Nephron progenitor cell (in vitro differentiated cells): ENCODE measurements around the gene NPPA.
A peak's percentile ranks its signal among the peaks of the same experiment; 100 is the strongest.

ENCODE experiments used
- DNase-seq: peaks from one replicate; pipeline ENCODE4 v3.0.0; 2021
- H3K27ac Mint-ChIP-seq: 2 replicates; pipeline ENCODE4 v1.8.0; 2021; ENCODE audit warnings: mild to moderate bottlenecking, moderate library complexity, mixed read lengths
- H3K27me3 Mint-ChIP-seq: 2 replicates; pipeline ENCODE4 v1.8.0; 2021; ENCODE audit warnings: mild to moderate bottlenecking, low read depth, mixed read lengths; ENCODE audit not compliant: poor library complexity
- H3K36me3 Mint-ChIP-seq: 2 replicates; pipeline ENCODE4 v1.8.0; 2021; ENCODE audit warnings: low read depth, mixed read lengths
- H3K4me1 Mint-ChIP-seq: 2 replicates; pipeline ENCODE4 v1.8.0; 2021; ENCODE audit warnings: mixed read lengths
- H3K4me3 Mint-ChIP-seq: 2 replicates; pipeline ENCODE4 v1.8.0; 2021; ENCODE audit warnings: mild to moderate bottlenecking, moderate library complexity, mixed read lengths
- H3K9me3 Mint-ChIP-seq: 2 replicates; pipeline ENCODE4 v1.8.0; 2021; ENCODE audit warnings: mild to moderate bottlenecking, moderate library complexity, mixed read lengths
- TF ChIP-seq, protein P1 (sequence below): fragments of 200-600 bp; sonication (generic); IDR thresholded peaks from 2 replicates; pipeline ENCODE4 v1.5.0; 2021; ENCODE audit warnings: antibody characterized with exemption

NPPA gene

DNA sequence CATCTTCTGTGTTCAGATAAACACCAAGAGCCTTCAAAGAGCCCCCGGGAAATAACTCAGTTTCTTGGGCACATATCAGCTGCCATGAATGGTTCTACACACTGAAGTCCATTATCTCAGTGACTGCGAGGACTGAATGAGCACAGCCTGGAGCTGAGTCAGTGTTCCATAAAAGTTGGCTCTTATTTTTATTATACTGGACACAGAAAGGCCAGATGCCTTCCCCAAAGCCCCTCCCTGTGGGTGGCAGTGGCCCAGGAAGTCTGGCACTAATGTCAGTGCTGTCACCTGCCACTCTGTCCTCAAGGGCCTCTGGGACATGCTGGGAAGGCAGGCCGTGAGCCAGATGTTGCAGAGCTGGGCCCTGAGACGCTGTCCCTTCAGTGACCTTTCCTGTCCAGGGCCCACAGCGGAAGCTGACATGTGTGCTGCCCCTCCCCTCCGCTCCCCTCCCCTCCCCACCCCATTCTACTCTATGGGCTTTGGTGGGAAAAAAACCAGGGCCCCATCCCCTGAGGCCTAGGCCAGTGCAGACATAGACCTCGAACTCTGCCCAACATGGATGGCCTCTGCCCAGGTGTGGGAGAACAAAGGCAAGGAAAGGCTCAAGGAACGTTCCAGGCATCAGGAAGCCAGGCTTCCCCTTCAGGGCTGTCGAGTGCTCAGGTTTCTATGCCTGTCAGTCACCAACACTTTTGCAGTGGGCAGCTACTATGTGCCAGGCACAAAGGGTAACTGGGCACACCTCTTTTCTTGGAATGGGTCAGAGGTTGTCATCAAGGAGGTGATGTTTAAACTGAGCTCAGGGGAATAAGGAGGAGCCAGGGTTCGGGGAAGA lies 33.5 kb upstream of the NPPA start:
- DNase-seq = peak; percentile 38
- H3K27me3 Mint-ChIP-seq = peaks cover 16% of the 10 kb centered on the region
- H3K27ac Mint-ChIP-seq = peak overlapping the region; percentile 66
- TF ChIP-seq, protein P1, sequence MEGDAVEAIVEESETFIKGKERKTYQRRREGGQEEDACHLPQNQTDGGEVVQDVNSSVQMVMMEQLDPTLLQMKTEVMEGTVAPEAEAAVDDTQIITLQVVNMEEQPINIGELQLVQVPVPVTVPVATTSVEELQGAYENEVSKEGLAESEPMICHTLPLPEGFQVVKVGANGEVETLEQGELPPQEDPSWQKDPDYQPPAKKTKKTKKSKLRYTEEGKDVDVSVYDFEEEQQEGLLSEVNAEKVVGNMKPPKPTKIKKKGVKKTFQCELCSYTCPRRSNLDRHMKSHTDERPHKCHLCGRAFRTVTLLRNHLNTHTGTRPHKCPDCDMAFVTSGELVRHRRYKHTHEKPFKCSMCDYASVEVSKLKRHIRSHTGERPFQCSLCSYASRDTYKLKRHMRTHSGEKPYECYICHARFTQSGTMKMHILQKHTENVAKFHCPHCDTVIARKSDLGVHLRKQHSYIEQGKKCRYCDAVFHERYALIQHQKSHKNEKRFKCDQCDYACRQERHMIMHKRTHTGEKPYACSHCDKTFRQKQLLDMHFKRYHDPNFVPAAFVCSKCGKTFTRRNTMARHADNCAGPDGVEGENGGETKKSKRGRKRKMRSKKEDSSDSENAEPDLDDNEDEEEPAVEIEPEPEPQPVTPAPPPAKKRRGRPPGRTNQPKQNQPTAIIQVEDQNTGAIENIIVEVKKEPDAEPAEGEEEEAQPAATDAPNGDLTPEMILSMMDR = no peak
- H3K4me1 Mint-ChIP-seq = peaks cover 48% of the 10 kb centered on the region
- H3K4me3 Mint-ChIP-seq = no peak overlapping the region
- H3K9me3 Mint-ChIP-seq = no peaks in the 10 kb centered on the region
- H3K36me3 Mint-ChIP-seq = no peaks in the 10 kb centered on the region

DNA sequence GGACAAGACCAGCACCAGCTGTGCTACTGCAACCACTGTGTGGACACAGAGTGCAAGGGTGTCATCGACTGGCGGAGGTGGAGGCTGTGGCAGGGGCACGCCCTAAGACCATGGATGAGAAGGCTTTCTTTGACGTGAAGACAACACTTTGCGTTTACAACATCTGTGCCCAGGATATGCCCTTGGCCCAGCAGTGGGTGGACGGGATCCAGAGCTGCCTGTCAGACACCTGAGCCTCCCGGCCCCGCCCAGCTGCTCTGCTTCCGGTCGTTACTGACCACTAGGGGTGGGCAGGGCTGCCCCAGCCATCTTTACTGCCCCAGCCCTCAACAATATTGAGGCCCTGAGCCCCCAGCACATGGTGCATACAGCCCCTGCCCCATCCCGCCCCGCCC lies 32.6 kb upstream of the NPPA start:
- TF ChIP-seq, protein P1 = no peak
- Mint-ChIP-seq H3K9me3 (no peaks in the 10 kb centered on the region), H3K4me3 (no peak overlapping the region), H3K27me3 (peaks cover 12% of the 10 kb centered on the region), H3K4me1 (peaks cover 42% of the 10 kb centered on the region), H3K27ac (no peak overlapping the region), H3K36me3 (no peaks in the 10 kb centered on the region)
- DNase-seq = no peak

DNA sequence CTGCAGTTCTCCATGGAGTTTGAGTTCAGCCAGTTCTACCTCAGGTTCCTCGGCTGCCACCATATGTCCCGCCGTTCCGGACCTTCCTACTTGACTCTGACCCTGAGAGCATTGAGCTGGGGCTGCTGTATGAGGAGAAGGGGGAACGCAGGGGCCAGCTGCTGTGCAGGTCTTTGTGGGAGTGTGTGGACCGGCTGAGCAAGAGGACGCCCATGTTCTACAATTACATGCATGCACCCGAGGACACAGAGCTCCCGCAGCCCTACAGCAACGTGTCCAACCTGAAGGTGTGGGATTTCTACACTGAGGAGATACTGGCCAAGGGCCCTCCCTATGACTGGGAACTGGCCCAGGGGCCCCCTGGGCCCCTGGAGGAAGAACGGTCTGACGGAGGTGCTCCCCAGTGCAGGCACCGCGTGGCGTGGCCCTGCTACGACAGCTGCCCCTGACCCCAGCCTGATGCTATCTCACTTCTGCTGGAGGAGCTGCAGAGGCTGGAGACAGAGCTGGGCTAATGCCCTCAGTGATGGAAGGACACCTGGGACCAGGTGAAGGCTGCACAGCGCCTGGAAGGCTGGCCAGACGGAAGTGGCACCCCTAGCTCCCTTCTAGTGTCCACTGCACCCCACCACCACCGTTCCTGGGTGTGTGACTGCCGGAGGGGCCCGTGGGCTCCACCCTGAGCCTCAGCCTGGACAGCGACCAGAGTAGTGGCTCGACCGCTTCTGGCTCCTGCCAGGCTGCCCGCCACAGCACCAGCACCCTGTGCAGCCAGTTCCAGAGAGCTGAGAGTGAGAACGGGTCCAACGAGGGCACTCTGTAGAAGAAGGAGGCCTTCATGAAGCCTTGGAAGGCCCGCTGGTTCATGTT lies 32.0 kb upstream of the NPPA start:
- H3K9me3 Mint-ChIP-seq = no peaks in the 10 kb centered on the region
- TF ChIP-seq, protein P1 = no peak
- H3K27ac Mint-ChIP-seq = no peak overlapping the region
- H3K36me3 Mint-ChIP-seq = no peaks in the 10 kb centered on the region
- no peak overlapping the region for H3K4me3 Mint-ChIP-seq
- peaks cover 45% of the 10 kb centered on the region for H3K4me1 Mint-ChIP-seq
- no peak for DNase-seq
- peaks cover 12% of the 10 kb centered on the region for H3K27me3 Mint-ChIP-seq

DNA sequence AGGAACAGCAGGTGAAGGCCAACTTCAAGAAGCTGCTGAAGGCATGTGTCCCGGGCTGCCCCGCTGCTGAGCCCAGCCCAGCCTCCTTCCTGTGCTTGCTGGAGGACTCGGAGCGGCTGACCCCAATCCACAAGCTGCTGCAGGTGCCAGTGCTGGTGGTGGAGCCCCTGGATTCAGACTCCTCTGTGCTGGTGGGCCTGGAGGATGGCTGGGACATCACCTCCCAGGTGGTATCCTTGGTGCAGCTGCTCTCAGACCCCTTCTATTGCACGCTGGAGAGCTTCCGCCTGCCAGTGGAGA lies 31.3 kb upstream of the NPPA start:
- Mint-ChIP-seq H3K27ac (no peak overlapping the region), H3K4me1 (peaks cover 51% of the 10 kb centered on the region), H3K9me3 (no peaks in the 10 kb centered on the region), H3K27me3 (peaks cover 9% of the 10 kb centered on the region), H3K4me3 (no peak overlapping the region), H3K36me3 (no peaks in the 10 kb centered on the region)
- TF ChIP-seq, protein P1 = no peak
- DNase-seq = no peak

DNA sequence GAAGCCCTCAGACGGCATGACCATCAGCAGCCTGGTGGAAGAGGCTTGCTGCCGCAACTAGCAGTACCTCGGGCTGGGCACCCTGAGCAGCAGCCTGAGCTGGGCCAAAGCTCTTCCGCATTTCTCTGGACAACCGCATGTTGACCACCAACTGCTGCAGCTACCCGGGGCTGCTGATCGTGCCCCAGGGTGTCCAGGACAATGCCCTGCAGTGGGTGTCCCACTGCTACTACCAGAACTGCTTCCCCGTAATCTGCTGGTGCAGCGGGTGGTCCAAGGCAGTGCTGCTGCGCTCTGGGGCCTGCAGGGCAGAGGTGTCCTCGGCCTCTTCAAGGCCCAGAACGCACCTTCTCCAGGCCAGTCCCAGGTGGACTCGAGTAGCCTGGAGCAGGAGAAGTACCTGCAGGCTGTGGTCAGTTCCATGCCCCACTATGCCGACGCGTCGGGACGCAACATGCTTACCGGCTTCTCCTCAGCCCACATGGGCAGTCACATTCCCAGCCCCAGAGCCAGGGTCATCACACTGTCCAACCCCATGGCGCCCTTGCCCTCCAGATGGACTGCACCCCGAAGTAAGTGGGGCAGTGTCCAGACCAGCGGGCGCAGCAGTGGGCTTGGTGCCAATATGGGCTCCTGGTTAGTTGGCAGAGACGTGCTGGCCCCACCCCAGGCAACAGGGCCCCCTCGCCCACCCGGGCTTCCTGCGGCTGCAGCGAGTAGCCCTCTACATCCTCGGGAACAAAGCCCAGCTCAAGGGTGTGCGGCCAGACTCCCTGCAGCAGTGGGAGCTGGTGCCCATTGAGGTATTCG lies 30.7 kb upstream of the NPPA start:
- Mint-ChIP-seq H3K27me3 (peaks cover 9% of the 10 kb centered on the region), H3K9me3 (no peaks in the 10 kb centered on the region), H3K27ac (no peak overlapping the region), H3K36me3 (no peaks in the 10 kb centered on the region), H3K4me3 (no peak overlapping the region), H3K4me1 (peaks cover 55% of the 10 kb centered on the region)
- TF ChIP-seq, protein P1 = no peak
- no peak for DNase-seq
